ENCODE measurements around the gene ATP4B. TPM values are rescaled to one million over a fixed set of nuclear protein-coding genes. Genes with fewer than 3 reads are reported as not detected.

ATP4B gene
- total RNA-seq, 1 donor from 2014 or later: not detected

- ATAC-seq (ENCODE audit: low read depth) (no peak), DNase-seq (no peak)
- intact Hi-C loops (cut with micrococcal nuclease): no loop called here
- Mint-ChIP-seq H3K27ac (no peak overlapping the region), H3K4me3 (no peak overlapping the region), H3K27me3 (no peaks in the 10 kb centered on the region), H3K4me1 (peaks cover 12% of the 10 kb centered on the region), H3K9me3 (no peaks in the 10 kb centered on the region), H3K36me3 (ENCODE audit: low read depth) (peaks cover 18% of the 10 kb centered on the region)
- CTCF ChIA-PET: no interaction called here
- POLR2A ChIA-PET: no interaction called here
- TF ChIP-seq, protein P1, sequence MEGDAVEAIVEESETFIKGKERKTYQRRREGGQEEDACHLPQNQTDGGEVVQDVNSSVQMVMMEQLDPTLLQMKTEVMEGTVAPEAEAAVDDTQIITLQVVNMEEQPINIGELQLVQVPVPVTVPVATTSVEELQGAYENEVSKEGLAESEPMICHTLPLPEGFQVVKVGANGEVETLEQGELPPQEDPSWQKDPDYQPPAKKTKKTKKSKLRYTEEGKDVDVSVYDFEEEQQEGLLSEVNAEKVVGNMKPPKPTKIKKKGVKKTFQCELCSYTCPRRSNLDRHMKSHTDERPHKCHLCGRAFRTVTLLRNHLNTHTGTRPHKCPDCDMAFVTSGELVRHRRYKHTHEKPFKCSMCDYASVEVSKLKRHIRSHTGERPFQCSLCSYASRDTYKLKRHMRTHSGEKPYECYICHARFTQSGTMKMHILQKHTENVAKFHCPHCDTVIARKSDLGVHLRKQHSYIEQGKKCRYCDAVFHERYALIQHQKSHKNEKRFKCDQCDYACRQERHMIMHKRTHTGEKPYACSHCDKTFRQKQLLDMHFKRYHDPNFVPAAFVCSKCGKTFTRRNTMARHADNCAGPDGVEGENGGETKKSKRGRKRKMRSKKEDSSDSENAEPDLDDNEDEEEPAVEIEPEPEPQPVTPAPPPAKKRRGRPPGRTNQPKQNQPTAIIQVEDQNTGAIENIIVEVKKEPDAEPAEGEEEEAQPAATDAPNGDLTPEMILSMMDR (IDR thresholded peaks at IDR 0.05): no peak
Observed at GRCh38 chr13:113605461-113605860, 52.5 kb downstream of the ATP4B start.

DNA sequence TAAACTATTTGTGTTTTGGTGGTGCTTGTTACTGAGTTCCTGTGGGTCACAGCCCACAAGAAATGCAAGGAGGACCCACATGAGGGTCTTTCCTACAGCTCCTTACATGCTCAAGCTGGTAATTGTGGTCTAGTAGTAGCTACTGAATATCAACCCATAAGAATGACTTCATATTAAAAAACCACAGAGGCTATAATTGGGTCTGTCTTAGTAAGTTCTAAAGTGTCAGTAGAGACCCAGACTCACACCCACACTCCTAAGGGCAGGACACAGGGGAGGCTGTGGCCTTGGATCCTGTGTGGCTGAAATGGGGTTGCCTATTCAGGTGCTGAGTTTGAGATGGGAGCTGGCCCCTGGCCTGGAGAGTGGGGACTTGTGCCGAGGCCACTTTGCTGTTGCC, 53.8 kb downstream of the ATP4B start:
- POLR2A ChIA-PET: no interaction called here

DNA sequence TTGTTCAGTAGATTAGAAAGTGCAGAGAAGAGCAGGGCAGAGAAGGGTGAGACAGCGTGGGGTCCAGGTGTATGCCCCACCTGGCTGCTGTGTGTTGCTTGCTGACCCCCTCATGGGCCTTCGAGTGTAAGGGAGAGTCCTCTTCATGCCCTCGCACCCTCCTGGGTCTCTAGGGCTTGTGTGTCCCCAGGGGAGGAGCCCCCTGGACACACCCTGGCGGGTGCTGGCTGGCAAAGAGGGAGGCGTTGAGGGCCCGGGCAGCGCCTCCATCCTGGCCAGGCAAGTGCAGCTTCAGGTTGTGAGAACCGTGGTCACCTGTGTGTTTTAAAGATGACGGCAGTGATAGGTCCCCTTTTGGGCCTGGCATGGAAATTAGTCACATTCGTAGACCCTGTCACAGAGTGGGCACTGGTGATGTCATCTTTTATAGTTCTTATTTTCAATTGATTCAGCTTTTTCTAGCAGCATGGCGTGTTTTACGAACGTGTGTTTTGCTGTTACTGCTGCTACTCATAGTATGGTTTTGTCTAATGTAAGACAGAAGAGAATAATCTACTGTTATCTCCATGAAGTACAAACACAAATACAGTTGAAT, 54.8 kb downstream of the ATP4B start:
- Mint-ChIP-seq H3K36me3 (ENCODE audit: low read depth) (peaks cover 30% of the 10 kb centered on the region), H3K27me3 (no peaks in the 10 kb centered on the region), H3K9me3 (peaks cover 4% of the 10 kb centered on the region), H3K4me1 (peaks cover 12% of the 10 kb centered on the region), H3K27ac (no peak overlapping the region), H3K4me3 (no peak overlapping the region)
- no peak for ATAC-seq (ENCODE audit: low read depth)
- POLR2A ChIA-PET: no interaction called here
- DNase-seq: no peak
- intact Hi-C loops (cut with micrococcal nuclease): no loop called here
- TF ChIP-seq, protein P1 (IDR thresholded peaks at IDR 0.05): no peak
- CTCF ChIA-PET: no interaction called here

More for the DNA sequence above, 53.8 kb downstream of the ATP4B start:
- no peak overlapping the region for H3K27ac Mint-ChIP-seq
- CTCF ChIA-PET: no interaction called here
- peaks cover 12% of the 10 kb centered on the region for H3K4me1 Mint-ChIP-seq
- TF ChIP-seq, protein P1 (IDR thresholded peaks at IDR 0.05): no peak
- H3K36me3 Mint-ChIP-seq (ENCODE audit: low read depth): peaks cover 22% of the 10 kb centered on the region
- H3K9me3 Mint-ChIP-seq: peaks cover 4% of the 10 kb centered on the region
- H3K4me3 Mint-ChIP-seq: no peak overlapping the region
- H3K27me3 Mint-ChIP-seq: no peaks in the 10 kb centered on the region
- intact Hi-C loops (cut with micrococcal nuclease): no loop called here
- ATAC-seq (ENCODE audit: low read depth) (no peak), DNase-seq (no peak)

GRCh38 chr13:113602291-113602988, 55.6 kb downstream of the ATP4B start:
- H3K4me3 Mint-ChIP-seq: no peak overlapping the region
- peaks cover 4% of the 10 kb centered on the region for H3K9me3 Mint-ChIP-seq
- intact Hi-C loops (cut with micrococcal nuclease): no loop called here
- TF ChIP-seq, protein P1 (IDR thresholded peaks at IDR 0.05): no peak
- peaks cover 4% of the 10 kb centered on the region for H3K4me1 Mint-ChIP-seq
- no peak overlapping the region for H3K27ac Mint-ChIP-seq
- DNase-seq (no peak), ATAC-seq (ENCODE audit: low read depth) (no peak)
- POLR2A ChIA-PET: no interaction called here
- CTCF ChIA-PET: no interaction called here
- peaks cover 34% of the 10 kb centered on the region for H3K36me3 Mint-ChIP-seq (ENCODE audit: low read depth)
- H3K27me3 Mint-ChIP-seq: no peaks in the 10 kb centered on the region

DNA sequence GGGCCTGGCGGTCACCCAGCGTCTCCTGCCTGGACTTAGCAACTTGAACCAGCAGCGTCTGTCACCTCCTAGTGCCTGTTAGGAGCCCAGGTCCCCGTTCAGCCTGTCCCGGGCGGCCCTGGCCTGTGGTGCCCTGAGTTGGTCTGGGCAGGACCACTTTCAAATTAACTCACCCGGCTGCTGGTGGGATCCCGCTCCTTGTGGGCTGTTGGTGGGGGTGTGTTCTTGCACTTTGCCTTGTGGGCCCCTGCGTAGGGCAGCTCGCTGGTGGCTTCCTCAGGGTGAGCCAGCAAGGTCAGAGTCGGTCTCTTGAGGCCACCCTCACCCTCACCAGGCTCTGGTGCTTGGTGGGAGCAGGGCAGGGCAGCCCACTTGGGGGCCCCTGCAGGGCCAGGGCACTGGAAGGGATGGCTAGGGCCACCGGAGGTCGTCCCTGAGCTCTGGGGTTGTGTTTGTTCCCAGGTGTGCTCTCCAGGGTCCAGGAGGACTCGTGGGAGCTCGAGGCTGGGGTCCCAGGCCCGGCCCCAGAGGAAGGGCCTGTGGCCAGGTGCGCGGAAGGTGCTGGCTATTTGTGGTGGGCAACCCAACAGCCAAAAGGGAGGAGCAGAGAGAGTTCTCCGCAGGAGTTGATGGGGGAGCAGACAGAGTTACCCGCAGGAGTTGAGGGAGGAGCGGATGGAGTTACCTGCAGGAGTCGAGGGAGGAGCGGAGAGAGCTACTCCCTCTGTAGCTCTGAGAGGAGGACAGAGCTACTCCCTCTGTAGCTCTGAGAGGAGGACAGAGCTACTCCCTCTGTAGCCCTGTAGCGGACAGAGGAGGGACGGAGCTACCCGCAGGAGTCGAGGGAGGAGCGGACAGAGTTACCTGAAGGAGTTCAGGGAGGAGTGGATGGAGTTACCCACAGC, 56.6 kb downstream of the ATP4B start:
- DNase-seq (no peak), ATAC-seq (ENCODE audit: low read depth) (no peak)
- H3K4me3 Mint-ChIP-seq: no peak overlapping the region
- H3K4me1 Mint-ChIP-seq: peaks cover 2% of the 10 kb centered on the region
- peaks cover 35% of the 10 kb centered on the region for H3K36me3 Mint-ChIP-seq (ENCODE audit: low read depth)
- ChIA-PET POLR2A (no interaction called here), CTCF (no interaction called here)
- TF ChIP-seq, protein P1 (IDR thresholded peaks at IDR 0.05): no peak
- H3K27me3 Mint-ChIP-seq: no peaks in the 10 kb centered on the region
- H3K9me3 Mint-ChIP-seq: peaks cover 4% of the 10 kb centered on the region
- intact Hi-C loops (cut with micrococcal nuclease): no loop called here
- no peak overlapping the region for H3K27ac Mint-ChIP-seq

Measured in activated B cell treated with CpG ODN at 0.5 μM for 24 hours (primary cell).